DMS53 treated with DMSO at 0.1 percent for 48 hours (cell line): ENCODE measurements around the gene CGB2.
"Not testable (repeated sequence)": the region's sequence is repeated elsewhere in the genome, so short reads cannot be mapped to it uniquely, and the experiment has no call there.

Source experiments
- DNase-seq: peaks from one replicate; lab custom pipeline; 2025; ENCODE audit not compliant: unreplicated experiment; lab: John Stamatoyannopoulos, UW

The CGB2 gene

DNA sequence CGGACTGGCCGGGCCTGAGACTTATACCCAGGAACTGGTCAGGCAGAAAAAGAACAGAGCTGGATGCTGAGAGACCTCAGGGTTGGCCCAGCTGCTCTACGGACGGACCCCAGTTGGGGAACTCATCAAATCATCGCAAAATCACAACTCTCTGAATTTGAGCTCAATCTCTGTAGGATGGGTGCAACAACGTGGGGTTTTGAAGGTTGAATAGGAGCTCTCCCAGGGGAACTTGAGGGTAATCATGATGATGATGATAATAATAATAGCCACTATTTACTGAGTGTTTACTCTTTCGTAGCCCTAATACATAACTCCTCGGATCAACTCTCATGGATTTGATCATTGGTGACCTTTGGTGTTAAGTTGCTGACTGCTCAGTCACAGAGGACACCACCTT lies 1.4 kb upstream of the CGB2 start:
- DNase-seq = not testable (repeated sequence)

DNA sequence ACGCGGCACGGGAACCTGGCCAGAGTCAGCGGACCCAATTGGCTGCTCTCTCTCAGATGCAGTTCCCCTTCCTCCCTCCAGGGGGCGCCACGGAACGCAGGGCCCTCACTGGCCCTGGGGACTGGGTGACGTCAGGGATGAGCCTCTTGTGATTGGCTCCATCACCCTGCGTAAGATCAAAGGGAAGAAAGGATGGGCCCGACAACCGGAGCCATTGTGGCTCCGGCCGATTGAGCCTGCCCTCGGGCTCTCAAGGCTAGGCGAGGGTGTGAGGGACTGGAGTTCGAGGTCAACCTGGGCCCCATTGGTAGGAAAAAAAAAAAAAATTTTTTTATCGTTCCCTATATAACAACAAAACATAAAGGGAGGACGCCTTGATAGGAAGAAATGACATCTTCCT lies 5.1 kb downstream of the CGB2 start, which contains the start of gene CGB1:
Gene CGB1, minus strand, starts transcription at position 81 of the 400 bp plus-strand sequence. CDS start 184 bp downstream, outside the sequence.
- peak; percentile 44 for DNase-seq

DNA sequence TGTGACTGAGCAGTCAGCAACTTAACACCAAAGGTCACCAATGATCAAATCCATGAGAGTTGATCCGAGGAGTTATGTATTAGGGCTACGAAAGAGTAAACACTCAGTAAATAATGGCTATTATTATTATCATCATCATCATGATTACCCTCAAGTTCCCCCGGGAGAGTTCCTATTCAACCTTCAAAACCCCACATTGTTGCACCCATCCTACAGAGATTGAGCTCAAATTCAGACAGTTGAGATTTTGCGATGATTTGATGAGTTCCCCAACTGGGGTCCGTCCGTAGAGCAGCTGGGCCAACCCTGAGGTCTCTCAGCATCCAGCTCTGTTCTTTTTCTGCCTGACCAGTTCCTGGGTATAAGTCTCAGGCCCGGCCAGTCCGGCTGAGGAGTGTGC lies 6.4 kb downstream of the CGB2 start:
- DNase-seq = not testable (repeated sequence)

DNA sequence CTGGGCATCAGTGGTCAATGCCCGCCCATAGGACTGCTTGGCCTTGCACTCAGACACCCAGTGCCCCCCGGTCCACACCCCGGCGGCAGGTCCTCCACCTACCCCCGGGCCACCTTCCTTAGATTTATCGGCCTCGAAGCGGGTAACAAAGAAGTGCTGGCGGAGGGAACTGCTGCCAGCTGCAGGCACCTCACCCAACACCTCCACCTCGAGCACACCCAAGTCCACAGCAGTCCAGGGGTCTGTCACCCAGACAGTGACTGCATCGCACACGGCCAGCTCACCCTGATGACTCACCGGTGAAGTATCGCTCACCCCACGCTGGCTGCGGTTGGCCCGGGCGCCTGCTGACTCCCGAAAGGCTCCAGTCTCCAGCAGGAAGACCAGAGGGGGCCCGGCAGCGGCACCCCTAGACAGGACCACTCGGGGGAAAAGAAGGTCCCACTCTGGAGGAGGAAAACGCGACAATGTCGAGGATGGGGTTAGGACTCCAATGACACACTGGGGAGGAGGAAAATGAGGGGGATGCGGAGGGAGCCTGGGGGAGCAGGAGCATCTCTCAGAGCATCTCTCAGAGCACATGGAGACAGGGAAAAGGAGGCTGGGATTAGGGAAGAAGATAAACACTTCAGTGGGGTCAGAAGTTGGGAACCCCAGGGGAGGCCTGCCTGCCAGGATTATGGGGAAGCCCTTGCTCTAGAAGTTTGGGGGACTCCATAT lies 7.0 kb downstream of the CGB2 start:
- not testable (repeated sequence) for DNase-seq

DNA sequence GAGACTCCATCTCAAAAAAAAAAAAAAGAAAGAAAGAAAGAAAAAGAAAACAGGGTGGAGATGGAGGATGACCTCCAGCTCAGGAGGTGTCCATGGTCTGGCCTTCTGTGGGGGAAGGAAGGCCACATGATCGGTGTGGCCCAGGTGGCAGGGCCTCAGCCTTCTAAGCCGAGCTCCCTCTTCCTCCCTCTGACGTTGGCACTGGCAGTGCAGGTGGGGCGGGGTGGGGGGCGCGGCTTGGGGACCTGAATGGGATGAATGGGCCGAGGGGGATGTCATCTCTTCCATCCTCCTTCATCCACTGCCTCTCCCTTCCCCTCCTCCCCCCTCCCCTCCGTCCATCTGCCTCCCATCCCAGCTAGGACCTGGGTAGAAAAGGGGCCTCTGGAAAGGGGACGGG lies 8.0 kb downstream of the CGB2 start:
- not testable (repeated sequence) for DNase-seq

DNA sequence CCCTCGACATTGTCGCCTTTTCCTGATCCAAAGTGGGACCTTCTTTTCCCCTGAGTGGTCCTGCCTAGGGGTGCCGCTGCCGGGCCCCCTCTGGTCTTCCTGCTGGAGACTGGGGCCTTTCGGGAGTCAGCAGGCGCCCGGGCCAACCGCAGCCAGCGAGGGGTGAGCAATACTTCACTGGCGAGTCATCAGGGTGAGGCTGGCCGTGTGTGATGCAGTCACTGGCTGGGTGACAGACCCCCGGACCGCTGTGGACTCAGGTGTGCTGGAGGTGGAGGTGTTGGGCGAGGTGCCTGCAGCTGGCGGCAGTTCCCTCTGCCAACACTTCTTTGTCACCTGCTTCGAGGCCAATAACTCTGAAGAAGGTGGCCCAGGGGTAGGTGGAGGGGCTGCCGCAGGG lies 10.5 kb downstream of the CGB2 start:
- no peak for DNase-seq

DNA sequence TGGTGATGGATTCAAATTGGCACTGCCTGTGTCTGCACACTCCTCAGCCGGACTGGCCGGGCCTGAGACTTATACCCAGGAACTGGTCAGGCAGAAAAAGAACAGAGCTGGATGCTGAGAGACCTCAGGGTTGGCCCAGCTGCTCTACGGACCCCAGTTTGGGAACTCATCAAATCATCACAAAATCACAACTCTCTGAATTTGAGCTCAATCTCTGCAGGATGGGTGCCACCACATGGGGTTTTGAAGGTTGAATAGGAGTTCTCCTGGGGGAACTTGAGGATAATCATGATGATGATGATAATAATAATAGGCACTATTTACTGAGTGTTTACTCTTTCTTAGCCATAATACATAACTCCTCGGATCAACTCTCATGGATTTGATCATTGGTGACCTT lies 11.0 kb downstream of the CGB2 start:
- DNase-seq = not testable (repeated sequence)

DNA sequence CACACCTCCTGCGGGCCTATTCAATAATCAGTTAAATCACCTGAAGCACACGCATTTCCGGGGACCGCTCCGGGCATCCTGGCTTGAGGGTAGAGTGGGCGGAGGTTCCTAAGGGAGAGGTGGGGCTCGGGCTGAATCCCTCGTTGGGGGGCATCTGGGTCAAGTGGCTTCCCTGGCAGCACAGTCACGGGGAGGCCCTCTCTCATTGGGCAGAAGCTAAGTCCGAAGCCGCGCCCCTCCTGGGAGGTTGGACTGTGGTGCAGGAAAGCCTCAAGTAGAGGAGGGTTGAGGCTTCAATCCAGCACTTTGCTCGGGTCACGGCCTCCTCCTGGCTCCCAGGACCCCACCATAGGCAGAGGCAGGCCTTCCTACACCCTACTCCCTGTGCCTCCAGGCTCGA lies 11.9 kb downstream of the CGB2 start, which contains the start of gene CGB5:
Gene CGB5, plus strand, starts transcription at position 301 of the 400 bp plus-strand sequence. CDS start 362 bp downstream, outside the sequence.
- not testable (repeated sequence) for DNase-seq

DNA sequence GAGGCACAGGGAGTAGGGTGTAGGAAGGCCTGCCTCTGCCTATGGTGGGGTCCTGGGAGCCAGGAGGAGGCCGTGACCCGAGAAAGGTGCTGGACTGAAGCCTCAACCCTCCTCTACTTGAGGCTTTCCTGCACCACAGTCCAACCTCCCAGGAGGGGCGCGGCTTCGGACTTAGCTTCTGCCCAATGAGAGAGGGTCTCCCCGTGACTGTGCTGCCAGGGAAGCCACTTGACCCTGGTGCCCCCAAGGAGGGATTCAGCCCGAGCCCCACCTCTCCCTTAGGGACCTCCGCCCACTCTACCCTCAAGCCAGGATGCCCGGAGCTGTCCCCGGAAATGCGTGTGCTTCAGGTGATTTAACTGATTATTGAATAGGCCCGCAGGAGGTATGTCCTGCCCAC lies 17.3 kb downstream of the CGB2 start, which contains the start of gene CGB8:
Gene CGB8, minus strand, starts transcription at position 101 of the 400 bp plus-strand sequence. CDS start 372 bp downstream, outside the sequence.
- DNase-seq = not testable (repeated sequence)

DNA sequence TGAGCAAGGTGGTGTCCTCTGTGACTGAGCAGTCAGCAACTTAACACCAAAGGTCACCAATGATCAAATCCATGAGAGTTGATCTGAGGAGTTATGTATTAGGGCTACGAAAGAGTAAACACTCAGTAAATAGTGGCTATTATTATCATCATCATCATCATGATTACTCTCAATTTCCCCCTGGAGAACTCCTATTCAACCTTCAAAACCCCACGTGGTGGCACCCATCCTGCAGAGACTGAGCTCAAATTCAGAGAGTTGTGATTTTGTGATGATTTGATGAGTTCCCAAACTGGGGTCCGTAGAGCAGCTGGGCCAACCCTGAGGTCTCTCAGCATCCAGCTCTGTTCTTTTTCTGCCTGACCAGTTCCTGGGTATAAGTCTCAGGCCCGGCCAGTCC lies 18.1 kb downstream of the CGB2 start:
- DNase-seq = not testable (repeated sequence)

DNA sequence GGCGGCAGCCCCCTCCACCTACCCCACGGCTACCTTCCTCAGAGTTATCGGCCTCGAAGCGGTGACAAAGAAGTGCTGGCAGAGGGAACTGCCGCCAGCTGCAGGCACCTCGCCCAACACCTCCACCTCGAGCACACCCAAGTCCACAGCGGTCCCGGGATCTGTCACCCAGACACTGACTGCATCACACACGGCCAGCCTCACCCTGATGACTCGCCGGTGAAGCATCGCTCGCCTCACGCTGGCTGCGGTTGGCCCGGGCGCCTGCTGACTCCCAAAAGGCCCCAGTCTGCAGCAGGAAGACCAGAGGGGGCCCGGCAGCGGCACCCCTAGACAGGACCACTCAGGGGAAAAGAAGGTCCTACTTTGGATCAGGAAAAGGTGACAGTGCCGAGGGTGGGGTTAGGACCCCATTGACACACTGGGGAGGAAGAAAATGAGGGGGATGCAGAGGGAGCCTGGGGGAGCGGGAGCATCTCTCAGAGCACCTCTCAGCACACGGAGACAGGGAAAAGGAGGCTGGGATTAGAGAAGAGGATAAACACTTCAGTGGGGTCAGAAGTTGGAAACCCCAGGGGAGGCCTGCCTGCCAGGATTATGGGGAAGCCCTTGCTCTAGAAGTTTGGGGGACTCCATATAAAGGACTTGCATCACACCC lies 18.8 kb downstream of the CGB2 start:
- not testable (repeated sequence) for DNase-seq

DNA sequence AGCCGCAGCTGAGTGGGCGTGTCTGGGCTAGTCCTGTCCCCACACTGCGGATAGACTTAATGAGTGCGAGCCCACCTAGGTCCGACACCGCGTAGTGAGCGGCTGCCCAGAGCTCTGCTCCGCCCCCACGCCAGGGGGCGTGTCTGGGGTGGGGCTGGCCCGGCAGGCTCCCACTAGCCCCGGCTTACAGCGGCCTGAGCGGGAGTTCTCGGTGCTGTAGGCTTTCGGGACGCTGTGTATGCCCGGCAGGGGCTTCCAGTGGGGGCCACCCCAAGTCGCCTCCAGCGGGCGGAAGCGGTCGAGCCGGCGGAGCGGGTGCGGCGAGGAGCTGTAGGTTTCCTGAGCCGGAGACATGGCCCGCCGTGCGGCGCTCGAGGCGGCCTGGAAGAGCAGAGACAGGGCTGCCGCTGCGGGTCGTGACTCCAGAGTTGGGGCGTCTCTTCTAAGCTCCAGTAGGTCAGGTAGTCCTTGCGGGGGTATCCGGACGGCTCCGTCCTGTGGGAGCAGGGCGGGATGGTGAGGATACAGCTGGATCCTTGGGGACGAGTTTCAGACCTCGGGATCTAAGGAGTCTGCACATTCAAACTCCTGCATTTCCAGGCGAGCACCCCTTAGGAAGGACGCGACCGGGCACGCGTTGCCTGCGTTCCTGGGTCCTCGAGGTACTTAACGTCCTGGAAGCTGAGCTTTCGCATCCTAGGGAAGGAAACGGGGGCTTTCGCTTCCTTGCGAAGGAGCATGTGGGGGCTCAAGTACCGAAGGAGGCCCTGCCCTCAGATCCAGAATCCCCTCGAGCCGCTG lies 24.6 kb downstream of the CGB2 start:
- DNase-seq = peak; percentile 46

DNA sequence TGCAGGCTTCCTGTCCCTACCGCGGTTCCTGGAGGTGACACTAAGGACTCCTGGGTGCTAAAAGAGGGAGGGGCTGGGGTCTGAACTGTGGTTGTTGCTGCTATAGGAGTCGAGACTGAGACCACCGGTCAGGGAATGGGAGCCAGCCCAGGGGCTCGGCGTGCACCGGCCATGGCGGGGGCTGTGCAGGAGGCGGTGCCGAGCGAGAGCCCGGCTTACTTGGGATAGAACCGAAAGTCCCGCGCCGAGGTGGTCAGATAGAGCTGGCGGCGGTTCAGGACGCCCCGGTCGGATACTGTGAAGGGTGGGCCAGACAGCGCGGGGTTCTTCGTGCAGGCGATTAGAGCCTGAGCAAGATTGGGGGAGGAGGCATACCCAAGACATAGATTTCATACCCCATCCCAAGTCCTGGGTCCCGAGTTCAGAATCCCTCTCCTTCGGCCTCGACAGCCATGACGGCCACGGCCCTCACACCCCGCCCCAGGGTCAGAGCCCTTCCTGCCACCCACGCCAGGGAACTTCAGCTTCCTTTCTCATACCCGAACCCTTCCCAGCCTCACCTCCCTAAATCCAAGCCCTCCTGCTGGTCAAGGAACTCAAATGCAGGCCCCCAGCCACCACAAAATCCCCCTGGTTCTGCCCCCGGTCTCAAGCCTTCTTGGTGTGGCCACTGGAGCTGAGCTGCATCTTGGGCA lies 25.4 kb downstream of the CGB2 start:
- not testable (repeated sequence) for DNase-seq

DNA sequence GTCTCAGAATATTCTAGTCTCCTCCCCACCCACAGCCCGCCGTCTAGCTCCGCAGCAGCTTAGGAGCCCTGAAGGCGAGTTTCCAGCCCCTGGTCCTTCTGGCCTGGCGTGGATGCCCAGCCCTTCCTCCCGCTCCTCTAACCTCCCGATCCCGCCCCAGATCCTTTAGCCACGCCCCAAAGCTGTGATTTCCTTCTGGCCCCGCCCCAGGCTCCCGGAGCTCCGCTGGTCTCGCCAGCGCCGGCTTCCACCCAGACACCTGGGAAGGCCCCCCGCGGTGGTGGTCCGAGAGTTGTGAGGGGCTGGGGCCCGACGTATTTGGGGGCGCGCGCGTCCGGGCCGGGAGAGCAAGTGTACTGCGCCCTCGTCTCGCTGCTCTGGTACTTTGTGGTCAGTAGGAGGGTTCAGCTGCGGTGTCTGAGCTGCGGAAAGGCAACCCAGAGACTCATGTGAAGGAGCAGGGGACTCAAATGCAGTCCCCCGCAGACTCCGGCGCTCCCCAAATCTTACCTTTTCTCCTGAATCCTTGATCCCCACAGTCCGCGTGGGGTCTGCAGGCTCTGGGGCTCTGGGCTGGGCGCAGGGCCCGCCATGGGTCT lies 26.0 kb downstream of the CGB2 start, which contains the start of gene CGB7:
Gene CGB7, minus strand, starts transcription at position 114 of the 599 bp plus-strand sequence. CDS start 2,374 bp downstream, outside the sequence.
- DNase-seq = no peak

DNA sequence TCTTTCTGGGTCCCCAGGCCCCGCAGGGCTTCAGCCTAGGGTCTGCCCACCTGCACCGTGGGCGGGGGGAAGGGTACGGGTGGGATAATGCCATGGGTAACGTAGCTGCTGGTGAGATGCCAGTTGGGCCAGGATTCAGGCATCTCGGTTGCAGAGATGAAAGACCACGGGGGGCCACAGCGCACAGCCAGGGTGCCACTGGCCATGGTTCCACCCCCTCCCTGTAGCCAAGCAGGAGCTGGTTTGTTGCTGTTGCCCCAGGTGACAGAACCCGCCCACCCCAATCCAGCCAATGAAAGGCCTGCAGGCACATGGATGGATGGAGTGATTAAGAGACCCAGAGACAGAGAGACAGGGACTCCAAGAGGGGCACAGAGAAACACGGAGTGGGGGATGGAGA lies 26.9 kb downstream of the CGB2 start:
- no peak for DNase-seq

DNA sequence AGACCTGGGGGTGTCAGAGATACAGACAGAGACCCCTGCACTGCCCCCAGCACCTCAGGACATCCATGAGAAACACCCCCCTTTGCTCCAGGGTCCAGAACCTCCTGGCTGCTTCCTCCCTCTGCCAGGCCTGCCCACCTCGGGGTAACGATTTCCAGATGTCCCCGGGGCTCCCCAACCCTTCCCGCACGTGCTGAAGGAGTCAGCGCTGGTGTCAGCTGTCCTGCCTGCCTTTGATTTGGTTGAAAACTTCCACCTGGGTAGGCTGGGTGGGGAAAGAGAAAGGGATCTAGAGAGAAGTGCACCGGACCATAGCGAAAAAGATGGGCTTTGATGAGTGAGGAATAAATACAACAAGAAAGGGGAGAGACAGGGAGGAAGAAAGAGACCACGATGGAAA lies 27.4 kb downstream of the CGB2 start:
- DNase-seq = no peak

DNA sequence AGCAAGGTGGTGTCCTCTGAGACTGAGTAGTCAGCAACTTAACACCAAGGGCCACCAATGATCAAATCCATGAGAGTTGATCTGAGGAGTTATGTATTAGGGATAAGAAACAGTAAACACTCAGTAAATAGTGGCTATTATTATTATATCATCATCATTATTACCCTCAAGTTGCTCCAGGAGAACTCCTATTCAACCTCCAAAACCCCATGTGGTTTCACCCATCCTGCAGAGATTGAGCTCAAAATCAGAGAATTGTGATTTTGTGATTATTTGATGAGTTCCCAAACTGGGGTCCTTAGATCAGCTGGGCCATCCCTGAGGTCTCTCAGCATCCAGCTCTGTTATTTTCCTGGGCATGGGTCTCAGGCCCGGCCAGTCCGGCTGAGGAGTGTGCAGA lies 29.3 kb downstream of the CGB2 start:
- DNase-seq = no peak

DNA sequence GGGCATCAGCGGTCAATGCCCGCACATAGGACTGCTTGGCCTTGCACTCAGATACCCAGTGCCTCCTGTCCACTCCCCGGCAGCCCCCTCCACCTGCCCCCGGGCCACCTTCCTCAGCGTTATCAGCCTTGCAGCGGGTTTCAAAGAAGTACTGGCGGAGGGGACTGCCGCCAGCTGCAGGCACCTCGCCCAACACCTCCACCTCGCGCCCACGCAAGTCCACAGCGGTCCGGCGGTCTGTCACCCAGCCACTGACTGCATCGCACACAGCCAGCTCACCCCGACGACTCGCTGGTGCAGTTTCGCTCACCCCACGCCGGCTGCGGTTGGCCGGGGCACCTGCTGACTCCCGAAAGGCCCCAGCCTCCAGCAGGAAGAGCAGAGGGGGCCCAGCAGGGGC lies 29.8 kb downstream of the CGB2 start:
- DNase-seq = no peak

DNA sequence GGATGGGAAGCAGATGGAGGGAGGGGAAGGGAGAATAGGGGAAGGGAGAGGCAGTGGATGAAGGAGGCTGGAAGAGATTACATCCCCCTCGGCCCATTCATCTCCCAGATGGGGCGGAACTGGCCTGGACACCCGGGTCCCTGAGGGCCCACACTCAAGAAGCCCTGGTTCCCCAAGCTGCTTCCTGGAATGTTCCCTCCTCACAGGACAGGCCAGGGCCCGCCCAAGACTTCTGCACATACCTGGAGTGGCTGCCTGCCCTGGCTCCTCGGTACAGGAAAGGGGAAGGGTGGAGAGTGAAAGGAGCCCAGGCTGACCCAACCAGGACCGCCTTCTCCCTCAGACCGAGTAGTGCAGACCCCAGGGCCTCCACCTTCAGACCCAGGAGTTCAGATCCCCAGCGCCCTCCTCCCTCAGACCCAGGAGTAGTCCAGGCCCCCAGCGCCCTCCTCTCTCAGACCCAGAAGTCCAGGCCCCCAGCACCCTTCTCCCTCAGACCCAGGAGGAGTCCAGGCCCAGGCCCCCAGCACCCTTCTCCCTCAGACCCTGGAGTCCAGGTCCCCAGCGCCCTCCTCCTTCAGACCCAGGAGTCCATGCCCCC lies 32.4 kb downstream of the CGB2 start:
- DNase-seq = no peak
